Measurements from ENCODE around the gene G6PC2.

- TF ChIP-seq CTCF (IDR thresholded peaks at IDR 0.05): no peak
- no peak for TF ChIP-seq POLR2AphosphoS5 (IDR thresholded peaks at IDR 0.05)
- no peak for TF ChIP-seq POLR2A (IDR thresholded peaks at IDR 0.05)
Observed at GRCh38 chr2:168892327-168892726, 8.8 kb upstream of the G6PC2 start.

Data from upper lobe of left lung (tissue), 4 donors.